NCI-H2107 treated with DMSO at 0.1 percent for 48 hours (cell line): ENCODE measurements around the gene ASPHD1.
"Not testable (repeated sequence)": the region's sequence is repeated elsewhere in the genome, so short reads cannot be mapped to it uniquely, and the experiment has no call there.

Experiments used
- DNase-seq: peaks from one replicate; lab custom pipeline; 2025; ENCODE audit not compliant: unreplicated experiment; lab: John Stamatoyannopoulos, UW

ASPHD1 gene

DNA sequence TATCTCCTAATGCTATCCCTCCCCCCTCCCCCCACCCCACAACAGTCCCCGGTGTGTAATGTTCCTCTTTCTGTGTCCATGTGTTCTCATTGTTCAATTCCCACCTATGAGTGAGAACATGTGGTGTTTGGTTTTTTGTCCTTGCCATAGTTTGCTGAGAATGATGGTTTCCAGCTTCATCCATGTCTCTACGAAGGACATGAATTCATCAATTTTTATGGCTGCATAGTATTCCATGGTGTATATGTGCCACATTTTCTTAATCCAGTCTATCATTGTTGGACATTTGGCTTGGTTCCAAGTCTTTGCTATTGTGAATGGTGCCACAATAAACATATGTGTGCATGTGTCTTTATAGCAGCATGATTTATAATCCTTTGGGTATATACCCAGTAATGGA, 31.5 kb downstream of the ASPHD1 start:
- not testable (repeated sequence) for DNase-seq

DNA sequence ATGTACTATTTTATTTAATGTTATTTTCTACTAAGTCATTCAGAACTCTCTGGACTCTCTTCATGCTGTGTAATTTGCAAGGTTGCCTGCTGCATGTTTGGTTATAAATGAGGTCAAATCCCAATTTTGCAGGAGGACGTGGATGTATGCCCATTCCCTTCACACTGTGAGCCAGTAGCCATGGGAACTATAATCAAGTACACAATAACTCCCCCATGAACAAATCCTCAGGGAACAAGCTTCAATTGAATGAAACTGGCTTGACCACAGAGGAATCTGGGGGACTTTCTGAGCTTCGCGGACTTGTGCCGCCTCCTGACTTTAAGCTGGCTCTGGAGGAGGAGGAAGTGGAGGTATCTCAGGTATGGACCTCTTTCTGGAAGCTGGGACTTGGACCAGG, 40.4 kb downstream of the ASPHD1 start:
- no peak for DNase-seq

DNA sequence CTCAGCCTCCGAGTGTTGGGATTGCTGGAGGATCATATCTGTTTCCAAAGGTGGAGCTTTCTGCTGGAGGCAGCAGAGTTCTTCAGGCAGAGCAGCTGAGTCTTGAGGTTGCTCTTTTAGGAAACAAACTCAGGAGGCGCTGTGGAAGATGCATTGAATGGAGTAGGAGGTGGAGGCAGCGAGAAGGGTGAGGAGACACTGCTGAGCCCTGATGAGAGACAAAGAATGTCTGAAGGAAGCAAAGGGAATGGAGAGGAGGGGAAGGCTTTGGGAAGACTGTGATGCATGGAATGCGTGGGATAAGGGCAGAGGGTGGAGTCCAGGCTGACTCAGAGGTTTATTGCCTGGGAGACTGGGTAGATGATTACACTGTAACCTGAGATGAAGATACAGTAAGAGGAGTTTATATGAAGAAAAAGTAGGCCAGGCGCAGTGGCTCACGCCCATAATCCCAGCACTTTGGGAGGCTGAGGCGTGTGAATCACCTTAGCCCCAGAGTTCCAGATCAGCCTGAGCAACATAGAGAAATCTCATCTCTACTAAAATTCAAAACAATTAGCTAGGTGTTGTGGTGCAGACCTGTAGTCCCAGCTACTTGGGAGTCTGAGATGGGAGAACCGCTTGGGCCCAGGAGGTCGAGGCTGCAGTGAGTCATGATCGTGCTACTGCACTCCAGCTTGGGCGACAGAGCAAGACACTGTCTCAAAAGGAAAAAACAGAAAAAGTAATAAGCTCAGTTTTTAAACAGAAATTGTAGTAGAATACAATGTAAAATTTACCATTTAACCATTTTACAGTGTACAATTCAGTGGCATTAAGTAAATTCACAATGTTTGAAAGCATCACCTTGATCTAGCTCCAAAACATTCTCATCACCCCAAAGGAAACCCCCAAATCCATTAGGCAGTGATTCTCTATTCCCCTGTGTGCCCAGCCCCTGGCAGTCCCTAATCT, 43.8 kb downstream of the ASPHD1 start:
- DNase-seq = peak; percentile 88

DNA sequence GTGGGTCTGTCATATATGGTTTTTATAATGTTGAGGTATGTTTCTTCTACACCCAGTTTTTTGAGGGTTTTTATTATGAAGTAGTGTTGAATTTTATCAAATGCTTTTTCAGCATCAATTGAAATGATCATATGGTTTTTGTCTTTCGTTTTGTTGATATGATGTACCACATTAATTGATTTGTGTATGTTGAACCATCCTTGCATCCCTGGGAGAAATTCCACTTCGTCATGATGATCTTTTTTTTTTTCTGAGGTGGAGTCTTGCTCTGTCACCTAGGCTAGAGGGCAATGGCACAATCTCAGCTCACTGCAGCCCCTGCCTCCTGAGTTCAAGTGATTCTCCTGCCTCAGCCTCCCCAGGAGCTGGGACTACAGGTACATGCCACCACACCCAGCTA, 47.6 kb downstream of the ASPHD1 start:
- DNase-seq = no peak

DNA sequence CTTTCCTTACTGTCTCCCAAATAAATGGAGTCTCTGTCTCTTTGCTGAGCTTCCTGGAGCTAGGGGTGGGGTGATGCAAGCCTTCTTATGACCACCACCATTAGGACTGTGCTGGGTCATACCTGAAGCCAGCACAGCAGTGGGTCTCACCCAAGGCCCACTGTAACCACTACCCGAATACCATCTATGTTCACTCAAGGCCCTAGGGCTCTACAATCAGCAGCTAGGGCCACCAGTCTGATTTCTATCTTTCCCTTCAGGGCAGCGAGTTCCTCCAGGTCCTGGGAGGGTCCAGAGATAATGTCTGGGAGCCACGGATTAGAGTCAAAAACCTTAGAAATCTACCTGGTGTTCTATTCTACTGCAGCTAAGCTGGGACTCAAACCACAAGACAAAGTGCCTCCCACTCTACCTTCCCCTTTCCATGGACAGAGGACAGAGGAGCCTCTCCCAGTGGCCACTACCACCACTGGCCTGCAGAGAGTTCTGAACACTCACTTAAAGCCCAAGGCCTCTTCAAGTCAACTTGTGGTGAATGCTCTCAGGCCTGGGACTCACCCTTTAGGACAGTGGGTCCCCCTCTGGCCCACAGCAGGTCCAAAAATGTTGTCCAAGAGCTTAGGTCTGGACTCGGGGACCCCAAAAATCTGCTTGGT, 50.6 kb downstream of the ASPHD1 start:
- DNase-seq = no peak

DNA sequence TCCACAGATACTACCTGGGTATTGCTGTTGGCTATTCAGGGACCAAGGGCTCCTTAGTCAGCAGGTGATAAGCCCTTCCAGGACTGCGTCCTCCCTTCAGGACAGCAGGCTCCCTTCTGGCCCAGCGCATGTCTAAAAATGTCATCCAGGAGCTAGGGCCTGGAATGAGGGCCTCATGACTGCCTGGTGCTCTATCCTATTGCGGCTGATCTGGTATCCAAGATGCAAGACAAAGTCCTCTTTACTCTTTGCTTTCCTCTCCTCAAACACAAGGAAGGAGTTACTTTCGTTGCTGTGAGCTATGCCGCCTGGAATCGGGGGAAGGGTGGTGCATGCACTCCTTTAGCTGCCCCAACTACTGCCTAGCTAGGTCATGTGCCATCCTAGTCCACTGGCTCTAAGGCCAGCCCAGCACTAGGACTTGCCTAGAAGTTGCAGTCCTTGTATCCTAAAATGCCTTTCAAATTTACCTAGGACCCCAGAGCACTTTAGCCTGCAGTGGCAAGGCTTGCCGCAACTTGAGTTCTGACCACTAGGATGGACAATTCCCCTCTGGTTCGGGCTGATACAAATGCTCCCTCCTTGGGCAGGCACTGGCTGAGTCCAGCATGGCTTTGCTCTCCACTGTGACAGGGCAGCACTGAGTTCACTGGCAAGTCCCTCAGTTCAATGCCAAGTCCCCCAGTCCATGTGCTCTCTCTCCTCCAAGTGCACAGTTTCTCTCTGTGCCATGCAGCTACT, 51.5 kb downstream of the ASPHD1 start:
- DNase-seq = no peak
